Stimulated activated CD4-positive, alpha-beta T cell treated with anti-CD3 and anti-CD28 coated beads, Interleukin-1b, Interleukin-23, amount 100 ng/mL, for 48 hours (primary cell): Measurements from ENCODE around the gene PPP1R12A.
A peak's percentile ranks its signal among the peaks of the same experiment; 100 is the strongest.
"Not testable (repeated sequence)": the region's sequence is repeated elsewhere in the genome, so short reads cannot be mapped to it uniquely, and the experiment has no call there.

Source experiments
- DNase-seq: peaks from one replicate; pipeline ENCODE4 v3.0.0-alpha.2; 2020

The PPP1R12A gene

DNA sequence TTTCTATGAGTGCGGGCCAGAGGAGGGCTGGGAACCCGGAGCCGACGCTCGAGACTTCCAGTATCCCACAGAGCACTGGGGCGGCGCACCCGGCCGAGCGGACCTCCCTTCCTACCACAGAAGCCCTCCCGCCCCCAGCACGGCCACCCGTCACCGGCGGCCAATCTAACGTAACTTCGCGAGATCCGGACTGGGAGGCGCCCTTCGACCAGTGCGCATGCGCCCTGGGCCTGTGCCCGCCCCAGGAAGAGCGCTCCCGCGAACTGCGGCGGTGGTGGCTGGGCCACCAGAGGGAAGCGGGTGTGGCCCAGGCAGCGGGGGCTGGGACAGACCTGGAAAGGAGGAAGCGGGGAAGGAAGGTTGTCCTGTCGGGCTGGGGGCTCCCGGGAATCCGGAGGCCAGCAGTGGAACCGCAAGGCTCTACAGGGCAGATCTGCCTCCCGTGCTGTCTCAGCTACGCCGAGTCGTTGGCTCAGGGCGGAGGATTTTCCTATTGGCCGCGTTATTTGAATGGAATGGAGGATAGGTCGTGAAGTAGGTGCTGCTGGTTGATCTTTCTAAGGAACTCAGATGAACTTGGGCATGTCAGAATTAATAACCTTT is at the start of gene PPP1R12A:
Gene PPP1R12A, minus strand, starts transcription at position 77 of the 603 bp plus-strand sequence. CDS start 166 bp downstream, outside the sequence.
- peak; percentile 95 for DNase-seq

- DNase-seq = no peak
These were observed 49.2 kb upstream of the PPP1R12A start for GRCh38 chr12:79983986-79984620.

- DNase-seq = no peak
These were observed 48.6 kb upstream of the PPP1R12A start for GRCh38 chr12:79983492-79983891.

DNA sequence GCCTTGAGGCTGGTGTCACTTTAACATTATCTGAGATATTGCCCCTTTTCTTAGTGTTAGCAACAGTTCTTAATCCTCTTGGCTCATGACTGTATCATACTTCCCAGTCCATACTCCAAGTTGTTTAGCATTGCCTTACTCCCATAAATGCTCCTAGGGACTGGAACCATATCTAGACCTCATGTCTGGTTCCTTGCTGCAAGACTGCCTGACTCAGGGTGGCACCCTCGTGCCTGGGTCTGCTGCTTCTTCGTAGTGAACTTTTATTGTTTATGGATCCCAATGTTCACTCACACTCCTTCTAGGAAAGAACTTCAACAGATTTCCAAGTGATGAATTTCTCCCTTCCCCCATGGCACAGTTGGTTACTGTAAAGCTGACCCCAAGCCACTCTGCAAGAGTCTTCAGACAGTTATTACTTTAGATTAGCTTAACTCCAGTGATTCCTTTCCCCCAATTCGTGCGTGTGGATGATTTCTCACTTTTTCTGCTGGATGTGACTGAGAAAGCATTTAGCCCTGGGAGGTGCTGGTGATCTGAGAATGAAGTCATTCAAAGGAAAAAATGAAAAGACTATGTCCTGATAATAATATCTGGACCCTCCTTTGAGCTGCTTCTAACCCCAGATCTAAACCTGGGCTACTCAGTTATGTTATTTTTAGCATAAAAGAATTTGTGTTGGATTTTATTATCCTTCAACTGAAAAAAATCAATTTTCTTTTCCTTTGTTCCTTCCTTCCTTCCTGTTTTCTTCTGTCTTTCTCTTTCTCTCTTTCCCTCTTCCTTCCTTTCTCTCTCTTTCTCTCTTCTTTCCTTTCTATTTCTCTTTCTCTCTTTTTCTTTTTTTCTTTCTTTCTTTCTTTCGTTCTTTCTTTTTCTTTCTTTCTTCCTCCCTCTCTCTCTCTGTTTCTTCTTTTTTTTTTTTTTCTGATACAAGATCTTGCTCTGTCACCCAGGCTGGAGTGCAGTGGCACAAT is 47.5 kb upstream of the PPP1R12A start:
- DNase-seq = no peak

GRCh38 chr12:79978692-79979091 is 43.8 kb upstream of the PPP1R12A start:
- no peak for DNase-seq

- DNase-seq = not testable (repeated sequence)
These were observed 43.1 kb upstream of the PPP1R12A start for GRCh38 chr12:79977856-79978460.

- no peak for DNase-seq
These were observed 40.2 kb upstream of the PPP1R12A start for GRCh38 chr12:79975143-79975542.

DNA sequence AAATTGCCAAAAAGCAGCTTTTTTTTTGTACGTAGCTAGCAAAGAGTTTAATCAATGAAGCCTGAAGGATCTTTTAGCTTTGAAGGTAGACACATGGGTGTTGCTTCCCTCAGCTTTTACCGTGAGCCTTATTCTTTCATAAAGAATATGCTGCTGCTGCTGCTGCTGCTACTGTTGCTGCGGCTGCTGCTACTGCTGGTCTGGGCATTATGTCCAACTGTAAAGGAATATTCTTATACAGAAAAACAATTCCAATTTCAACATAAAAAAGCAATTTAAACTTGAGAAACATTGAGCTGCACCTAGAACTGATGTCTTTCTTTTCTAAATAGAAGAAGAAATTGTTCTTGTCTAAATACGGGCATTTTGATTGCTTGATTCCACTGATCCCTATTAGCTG is 38.9 kb upstream of the PPP1R12A start:
- no peak for DNase-seq

DNA sequence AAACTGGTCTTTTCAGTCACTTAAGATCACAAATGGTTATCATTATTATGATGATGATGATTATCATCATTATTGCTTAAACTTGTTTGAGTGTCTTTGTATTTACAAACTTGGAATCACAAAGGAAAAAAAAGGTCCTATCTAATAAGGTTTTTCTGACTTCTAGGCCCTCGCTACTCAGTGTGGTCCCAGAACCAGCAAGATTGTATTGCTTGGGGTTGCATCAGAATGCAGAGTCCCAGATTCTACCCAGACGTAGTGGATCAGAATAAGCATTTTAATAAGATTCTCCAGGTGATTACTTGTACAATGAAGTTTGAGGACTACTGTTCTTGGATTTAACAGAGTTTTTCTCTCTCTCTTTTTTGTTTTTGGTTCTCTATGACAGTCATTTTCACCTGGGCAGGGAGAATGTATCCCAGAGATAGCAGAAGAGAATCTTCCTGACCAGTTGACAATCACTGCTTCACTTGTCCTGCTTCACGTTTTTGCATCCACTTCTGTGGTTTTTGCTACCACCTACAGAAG is 29.3 kb upstream of the PPP1R12A start:
- DNase-seq = no peak

DNA sequence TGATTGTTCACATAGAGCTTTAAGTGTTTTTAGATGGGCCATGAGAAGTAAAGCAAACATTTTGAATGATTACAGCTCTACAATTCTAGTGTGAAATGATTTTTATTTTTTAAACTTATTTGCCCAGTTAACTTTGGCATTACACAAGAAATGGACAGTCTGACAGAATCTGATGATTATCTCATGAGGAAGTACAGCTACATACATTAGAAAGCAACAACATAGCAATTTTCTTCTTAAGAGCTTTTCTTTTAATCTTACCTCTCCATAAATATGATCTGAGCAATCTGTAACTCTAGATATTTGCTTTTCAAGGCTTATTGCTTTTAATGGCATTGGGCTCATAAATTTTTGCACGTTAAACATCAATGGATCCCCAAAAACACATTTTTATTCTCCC is 26.5 kb upstream of the PPP1R12A start:
- DNase-seq = no peak

DNA sequence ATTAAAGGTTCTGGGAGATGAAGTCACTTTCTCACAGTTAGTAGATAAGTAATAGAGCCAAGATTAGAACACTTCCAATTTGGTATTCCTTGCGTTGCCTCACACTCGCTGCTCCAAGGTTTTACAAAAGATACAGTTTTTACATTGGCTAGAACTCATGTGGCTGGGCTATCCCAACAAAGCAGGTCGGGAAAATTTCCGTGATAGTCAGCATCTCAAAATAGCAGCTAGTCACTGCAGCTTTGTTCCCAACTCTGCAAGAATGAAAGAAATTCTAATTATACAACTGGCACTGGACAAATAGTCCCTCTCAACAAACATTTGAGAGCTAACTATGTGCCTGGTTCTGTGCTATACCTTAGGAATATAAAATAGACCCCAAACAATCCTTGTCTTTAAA is 24.6 kb upstream of the PPP1R12A start:
- DNase-seq = no peak

DNA sequence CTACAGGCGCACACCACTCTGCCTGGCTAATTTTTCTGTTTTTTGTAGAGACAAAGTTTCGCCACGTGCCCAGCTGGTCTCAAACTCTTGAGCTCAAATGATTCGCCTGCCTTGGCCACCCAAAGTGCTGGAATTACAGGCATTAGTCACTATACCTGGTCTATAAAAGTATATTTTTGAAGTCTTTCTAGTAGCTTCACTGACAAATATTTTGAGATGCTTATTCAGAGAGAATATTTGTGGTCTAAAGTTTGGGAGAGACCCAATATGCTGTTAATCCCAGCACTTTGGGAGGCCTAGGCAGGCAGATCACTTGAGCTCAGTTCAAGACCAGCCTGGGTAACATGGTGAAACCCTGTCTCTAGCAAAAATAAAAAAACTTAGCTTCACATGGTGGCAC is 22.0 kb upstream of the PPP1R12A start:
- no peak for DNase-seq

DNA sequence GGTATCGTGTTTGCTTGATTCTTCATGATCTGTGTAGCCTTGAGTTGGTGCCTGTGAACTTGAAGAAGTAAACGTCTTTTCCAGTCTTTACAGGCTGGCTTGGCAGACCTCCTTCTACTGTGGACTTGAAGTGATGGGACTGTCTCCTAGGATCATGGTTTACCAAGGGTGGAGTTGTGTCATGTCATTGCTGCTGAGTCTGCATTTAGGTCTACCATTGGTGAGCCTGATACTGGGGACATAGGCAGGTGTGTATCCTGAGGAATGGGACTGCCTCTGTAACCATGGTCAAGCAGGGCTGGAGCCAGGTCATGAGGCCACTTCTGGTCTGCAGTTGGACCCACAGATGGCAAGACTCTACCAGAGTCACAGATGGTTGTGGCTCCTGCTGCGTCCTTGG is 20.7 kb upstream of the PPP1R12A start:
- no peak for DNase-seq

- DNase-seq = no peak
These were observed 19.2 kb upstream of the PPP1R12A start for GRCh38 chr12:79954037-79954610.

GRCh38 chr12:79949098-79949497 is 14.2 kb upstream of the PPP1R12A start:
- DNase-seq = no peak

- no peak for DNase-seq
These were observed 10.5 kb upstream of the PPP1R12A start for GRCh38 chr12:79945433-79945832.

- DNase-seq = no peak
These were observed 9.7 kb upstream of the PPP1R12A start for GRCh38 chr12:79944565-79944964.

DNA sequence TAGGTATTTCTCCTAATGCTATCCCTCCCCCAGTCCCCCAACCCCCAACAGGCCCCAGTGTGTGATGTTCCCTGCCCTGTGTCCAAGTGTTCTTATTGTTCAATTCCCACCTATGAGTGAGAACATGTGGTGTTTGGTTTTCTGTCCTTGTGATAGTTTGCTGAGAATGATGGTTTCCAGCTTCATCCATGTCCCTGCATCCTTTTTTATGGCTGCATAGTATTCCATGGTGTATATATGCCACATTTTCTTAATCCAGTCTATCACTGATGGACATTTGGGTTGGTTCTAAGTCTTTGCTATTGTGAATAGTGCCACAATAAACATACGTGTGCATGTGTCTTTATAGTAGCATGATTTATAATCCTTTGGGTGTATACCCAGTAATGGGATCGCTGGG is 7.9 kb upstream of the PPP1R12A start:
- not testable (repeated sequence) for DNase-seq

- DNase-seq = no peak
These were observed 4.9 kb upstream of the PPP1R12A start for GRCh38 chr12:79939728-79940310.

GRCh38 chr12:79938843-79939242 is 3.9 kb upstream of the PPP1R12A start:
- DNase-seq = no peak

- DNase-seq = no peak
These were observed 1.8 kb upstream of the PPP1R12A start for GRCh38 chr12:79936670-79937069.
